Lung (tissue), 12 donors: ENCODE data around the gene SYTL2. TPM values are rescaled to one million over a fixed set of nuclear protein-coding genes. Genes with fewer than 3 reads are reported as not detected.

Source experiments
- ATAC-seq: fragments of 200-7000 bp; cut with Tn5 transposase; one replicate; pipeline ENCODE4 v1.9.1; 2020; ENCODE audit warnings: moderate number of reproducible peaks; ENCODE audit not compliant: insufficient read depth, low FRiP score
- DNase-seq, 3 donors: peaks; one replicate each; pipeline ENCODE4 v3.0.0-alpha.2; 2013 to 2017
- H3K27ac ChIP-seq, 2 donors: one replicate each; pipeline ENCODE4 v1.5.1; 2013; ENCODE audit warnings: mild to moderate bottlenecking in 2 of 2, moderate library complexity in 2 of 2, control low read depth in 1 of 2, inconsistent platforms in 1 of 2, low read depth in 1 of 2, low read length in 1 of 2
- H3K27me3 ChIP-seq, 3 donors: one replicate each; pipeline ENCODE4 v1.5.1; 2013; ENCODE audit warnings: low read length in 2 of 3; ENCODE audit not compliant: control insufficient read depth in 3 of 3, insufficient read depth in 3 of 3
- H3K36me3 ChIP-seq, 4 donors: one replicate each; pipeline ENCODE4 v1.5.1; 2013; ENCODE audit warnings: low read length in 4 of 4, mild to moderate bottlenecking in 1 of 4, moderate library complexity in 1 of 4; ENCODE audit not compliant: control insufficient read depth in 4 of 4, insufficient read depth in 4 of 4
- H3K4me1 ChIP-seq, 5 donors: one replicate each; pipeline ENCODE4 v1.5.1; 2013; ENCODE audit warnings: low read length in 5 of 5, mild to moderate bottlenecking in 2 of 5, moderate library complexity in 1 of 5; ENCODE audit not compliant: control insufficient read depth in 5 of 5, insufficient read depth in 5 of 5
- H3K4me3 ChIP-seq: one replicate; pipeline ENCODE4 v1.5.1; 2013; ENCODE audit warnings: mild to moderate bottlenecking, control low read depth, moderate library complexity
- H3K9ac ChIP-seq, 2 donors: one replicate each; pipeline ENCODE4 v1.5.1; 2013; ENCODE audit warnings: low read length in 2 of 2, control low read depth in 1 of 2; ENCODE audit not compliant: insufficient read depth in 1 of 2
- H3K9me3 ChIP-seq, 4 donors: one replicate each; pipeline ENCODE4 v1.5.1; 2013; ENCODE audit warnings: low read length in 3 of 4, mild to moderate bottlenecking in 1 of 4, moderate library complexity in 1 of 4; ENCODE audit not compliant: control insufficient read depth in 4 of 4, insufficient read depth in 3 of 4
- WGBS, 2 donors: extraction: QIAGEN DNeasy Blood & Tissue Kit; methylation state at CpG; one replicate each; pipeline ENCODE4 v1.1.7; 2013; 5-methylcytosine and 5-hydroxymethylcytosine counted together
- polyA plus RNA-seq, 2 donors: library from polyadenylated mRNA; stranded (reverse); fragments of 200-250 nt; gene quantifications; one replicate each; pipeline ENCODE4 v1.2.1, GENCODE V29; 2013
- total RNA-seq, 2 donors: library from RNA; depleted of rRNA in 1 of 2; stranded (reverse); fragments of >200 nt in 1 of 2; gene quantifications; one replicate each; pipeline ENCODE4 v1.2.1, GENCODE V29; 2014 to 2021
- TF ChIP-seq, protein P1 (sequence below): IDR thresholded peaks from 2 replicates; pipeline ENCODE4 v1.5.1; 2012; ENCODE audit warnings: mild to moderate bottlenecking; ENCODE audit errors: control extremely low read depth, extremely low read depth
- donor health status: control.
- donor health status: control.
- donor health status: Bipolar disorder and iron deficiency.
- donor health status: healthy.
- donor health status: DM: yes; HTN: yes; CAD: no.

Gene SYTL2
- total and polyA plus RNA-seq, 4 donors, result 6.7 to 39.0 (median 16.5) TPM

- peak; percentile 75 to 89 (median 86) for DNase-seq
- peak overlapping the region in 1 of 2 donors; percentile 79 for H3K9ac ChIP-seq
These were observed 75.0 kb downstream of the SYTL2 start for GRCh38 chr11:85735876-85736460.

DNA sequence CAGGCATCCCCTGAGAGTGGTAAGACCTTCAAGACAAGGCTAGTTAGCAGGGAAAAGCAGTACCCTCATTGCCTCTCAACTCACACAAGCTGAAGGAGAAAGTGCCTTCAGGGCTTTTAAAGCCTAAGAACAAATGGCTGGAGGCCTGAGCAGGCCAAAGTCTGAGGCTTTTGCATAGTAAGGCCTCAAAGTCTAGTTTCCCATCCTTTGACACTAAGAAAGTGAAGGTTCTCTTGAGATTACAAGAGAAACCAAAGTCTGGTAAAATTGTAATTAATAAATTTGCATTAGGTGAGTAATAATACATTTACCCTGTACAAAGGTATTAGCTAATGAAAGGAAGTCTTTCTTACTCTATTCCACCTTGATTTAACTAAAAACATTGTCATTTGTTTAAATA lies 78.0 kb downstream of the SYTL2 start:
- TF ChIP-seq, protein P1, sequence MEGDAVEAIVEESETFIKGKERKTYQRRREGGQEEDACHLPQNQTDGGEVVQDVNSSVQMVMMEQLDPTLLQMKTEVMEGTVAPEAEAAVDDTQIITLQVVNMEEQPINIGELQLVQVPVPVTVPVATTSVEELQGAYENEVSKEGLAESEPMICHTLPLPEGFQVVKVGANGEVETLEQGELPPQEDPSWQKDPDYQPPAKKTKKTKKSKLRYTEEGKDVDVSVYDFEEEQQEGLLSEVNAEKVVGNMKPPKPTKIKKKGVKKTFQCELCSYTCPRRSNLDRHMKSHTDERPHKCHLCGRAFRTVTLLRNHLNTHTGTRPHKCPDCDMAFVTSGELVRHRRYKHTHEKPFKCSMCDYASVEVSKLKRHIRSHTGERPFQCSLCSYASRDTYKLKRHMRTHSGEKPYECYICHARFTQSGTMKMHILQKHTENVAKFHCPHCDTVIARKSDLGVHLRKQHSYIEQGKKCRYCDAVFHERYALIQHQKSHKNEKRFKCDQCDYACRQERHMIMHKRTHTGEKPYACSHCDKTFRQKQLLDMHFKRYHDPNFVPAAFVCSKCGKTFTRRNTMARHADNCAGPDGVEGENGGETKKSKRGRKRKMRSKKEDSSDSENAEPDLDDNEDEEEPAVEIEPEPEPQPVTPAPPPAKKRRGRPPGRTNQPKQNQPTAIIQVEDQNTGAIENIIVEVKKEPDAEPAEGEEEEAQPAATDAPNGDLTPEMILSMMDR, result no peak
- DNase-seq, result no peak
- ATAC-seq, result no peak

More at GRCh38 chr11:85735876-85736460, 75.0 kb downstream of the SYTL2 start:
- no peak for ATAC-seq
- no peak overlapping the region for H3K27ac ChIP-seq
- H3K4me1 ChIP-seq, result peaks cover under 1 to 34% (median 9%) of the 10 kb centered on the region in 5 donors
- TF ChIP-seq, protein P1, result no peak
- no peaks in the 10 kb centered on the region for H3K36me3 ChIP-seq
- no peaks in the 10 kb centered on the region for H3K9me3 ChIP-seq
- no peak overlapping the region for H3K4me3 ChIP-seq
- 64 to 68% methylated on average over 5 of the region's 5 CpGs for WGBS, 2 donors
- H3K27me3 ChIP-seq, result no peaks in the 10 kb centered on the region

DNA sequence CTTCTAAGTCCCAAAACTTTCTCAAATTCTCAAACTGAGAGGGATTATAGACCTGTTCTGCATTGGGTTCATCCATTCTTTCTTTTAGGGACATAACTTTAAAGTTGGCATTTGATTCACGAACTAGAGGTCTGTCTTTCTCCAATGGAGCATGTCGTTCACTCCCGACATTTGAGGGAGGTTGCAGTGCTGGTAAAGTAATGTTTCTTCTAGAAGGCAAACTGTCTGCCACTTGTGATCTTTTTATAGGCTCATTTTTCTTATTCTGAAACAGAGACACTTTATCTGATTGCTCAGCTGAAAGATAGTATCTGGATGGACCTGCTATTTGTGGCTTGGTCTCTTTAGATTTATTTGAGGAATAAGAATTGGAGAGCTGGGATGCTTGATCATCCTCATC lies 84.6 kb downstream of the SYTL2 start:
- DNase-seq (no peak), ATAC-seq (no peak)
- Histone ChIP-seq H3K4me3 (no peak overlapping the region), H3K9me3 (no peaks in the 10 kb centered on the region), H3K9ac (no peak overlapping the region), H3K36me3 (no peaks in the 10 kb centered on the region), H3K27me3 (no peaks in the 10 kb centered on the region), H3K27ac (no peak overlapping the region), H3K4me1 (peaks cover 0 to 3% (median 0%) of the 10 kb centered on the region in 5 donors)
- 93 to 97% methylated on average over 3 of the region's 3 CpGs for WGBS, 2 donors
- TF ChIP-seq, protein P1, result no peak

More for the DNA sequence above, 78.0 kb downstream of the SYTL2 start:
- H3K9me3 ChIP-seq, result no peaks in the 10 kb centered on the region
- peaks cover 0 to 24% (median 7%) of the 10 kb centered on the region in 5 donors for H3K4me1 ChIP-seq
- H3K27ac ChIP-seq, result no peak overlapping the region
- H3K36me3 ChIP-seq, result no peaks in the 10 kb centered on the region
- H3K4me3 ChIP-seq, result no peak overlapping the region
- no peaks in the 10 kb centered on the region for H3K27me3 ChIP-seq
- no peak overlapping the region for H3K9ac ChIP-seq
